Peyer's patch (tissue), 4 donors: ENCODE results near the gene OR4F29. TPM values are rescaled to one million over a fixed set of nuclear protein-coding genes. Genes with fewer than 3 reads are reported as not detected.
"Not testable (repeated sequence)": the region's sequence is repeated elsewhere in the genome, so short reads cannot be mapped to it uniquely, and the experiment has no call there.

ENCODE experiments used
- DNase-seq, 3 donors: peaks; one replicate each; pipeline ENCODE4 v3.0.0-alpha.2; 2017 to 2019
- H3K27ac ChIP-seq, 4 donors: fragments of 200-600 bp; sonication (generic); one replicate each; pipeline ENCODE4 v1.5.1; 2016 to 2019
- H3K27me3 ChIP-seq, 2 donors: fragments of 200-600 bp; sonication (generic); one replicate each; pipeline ENCODE4 v1.5.1; 2019
- H3K36me3 ChIP-seq, 3 donors: fragments of 200-600 bp; sonication (generic); one replicate each; pipeline ENCODE4 v1.5.1; 2016 to 2019
- H3K4me1 ChIP-seq, 4 donors: fragments of 200-600 bp; sonication (generic); one replicate each; pipeline ENCODE4 v1.5.1; 2016 to 2019
- H3K4me3 ChIP-seq, 4 donors: fragments of 200-600 bp; sonication (generic); 1 replicate in 3 of 4; 2 replicates in 1 of 4; pipeline ENCODE4 v1.5.1; 2016 to 2019; ENCODE audit warnings: mild to moderate bottlenecking in 1 of 4
- H3K9me3 ChIP-seq, 4 donors: fragments of 200-600 bp; sonication (generic); one replicate each; pipeline ENCODE4 v1.5.1; 2016 to 2019; ENCODE audit warnings: mild to moderate bottlenecking in 1 of 4
- total RNA-seq, 4 donors: library from RNA; depleted of rRNA; stranded (reverse); fragments of >200 nt; gene quantifications; one replicate each; pipeline ENCODE4 v1.1.0, GENCODE V29; 2016

The OR4F29 gene
- not detected for total RNA-seq

- DNase-seq, H3K4me1 ChIP-seq, H3K4me3 ChIP-seq, H3K27ac ChIP-seq, H3K36me3 ChIP-seq, H3K9me3 ChIP-seq, H3K27me3 ChIP-seq: not testable (repeated sequence)
Measured at GRCh38 chr1:451578-451977, at the start of gene OR4F29. Gene OR4F29 (minus strand): TSS chr1:451678. CDS start chr1:451678, 0 bp downstream.

Other genes starting within 250 kb of the OR4F29 start
- not detected for gene OR4F16, start 235.0 kb upstream of the OR4F29 start, total RNA-seq